ENCODE data around the gene COL15A1.

Gene COL15A1

GRCh38 chr9:98973171-98973570 lies 29.5 kb downstream of the COL15A1 start:
- DNase-seq (ENCODE audit: low read depth) = no peak

GRCh38 chr9:98973576-98973975 lies 29.9 kb downstream of the COL15A1 start:
- DNase-seq (ENCODE audit: low read depth) = no peak

DNA sequence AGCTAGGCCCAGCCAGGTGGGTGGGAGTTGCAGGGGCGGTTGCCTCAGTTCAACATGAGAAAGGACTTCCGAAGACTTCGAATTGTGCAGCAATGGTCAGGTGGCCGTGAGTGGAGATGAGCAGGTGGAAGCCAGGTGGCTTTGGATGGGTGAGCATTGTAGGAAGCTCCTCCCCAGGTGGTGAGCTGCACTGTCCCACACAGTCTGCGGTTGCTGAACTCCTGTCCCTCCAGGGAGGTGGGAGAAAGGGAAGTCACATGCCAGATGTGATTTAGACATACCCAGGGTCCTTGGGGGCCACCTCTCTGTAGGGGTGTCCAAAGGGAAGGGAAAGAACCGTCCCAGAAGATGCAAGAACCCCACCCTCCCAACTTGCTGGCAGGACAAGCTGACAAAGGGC lies 30.4 kb downstream of the COL15A1 start:
- no peak for DNase-seq (ENCODE audit: low read depth)

GRCh38 chr9:98974554-98974953 lies 30.8 kb downstream of the COL15A1 start:
- DNase-seq (ENCODE audit: low read depth) = no peak

DNA sequence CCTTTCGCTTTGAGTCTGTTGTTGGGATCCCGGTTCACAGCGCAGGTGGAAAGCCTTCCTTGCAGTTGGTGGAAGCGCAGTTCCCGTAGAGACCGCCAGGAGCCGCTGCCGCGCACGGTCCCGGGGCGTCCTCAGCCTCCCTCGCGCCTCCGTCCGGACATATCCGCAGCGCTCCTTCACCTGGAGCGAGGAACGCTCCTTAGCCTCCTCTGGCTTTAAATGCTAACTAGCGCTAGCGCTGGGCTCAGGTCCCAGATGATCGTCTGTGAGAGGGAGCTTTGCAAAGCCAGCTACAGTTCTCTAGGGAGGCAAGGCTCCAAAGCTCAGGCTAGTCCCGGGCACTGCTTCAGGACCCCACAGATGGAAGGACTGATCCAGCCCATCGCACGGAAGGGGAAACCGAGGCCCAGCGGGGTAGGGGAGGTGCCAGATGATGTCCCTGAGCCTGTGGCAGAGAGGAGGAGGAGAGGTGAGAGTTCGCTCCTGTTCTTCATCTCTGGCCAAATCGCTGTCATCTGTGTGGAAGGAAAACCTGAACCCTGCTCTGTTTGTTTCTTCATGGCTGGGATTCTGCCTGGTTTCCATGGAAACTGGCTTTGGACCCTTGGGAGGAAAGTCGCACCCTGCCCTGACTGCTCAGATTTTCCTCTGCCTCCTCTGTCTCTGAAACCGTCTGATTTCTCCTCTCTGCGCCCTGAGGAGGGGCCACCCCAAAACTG lies 31.4 kb downstream of the COL15A1 start:
- DNase-seq (ENCODE audit: low read depth) = no peak

DNA sequence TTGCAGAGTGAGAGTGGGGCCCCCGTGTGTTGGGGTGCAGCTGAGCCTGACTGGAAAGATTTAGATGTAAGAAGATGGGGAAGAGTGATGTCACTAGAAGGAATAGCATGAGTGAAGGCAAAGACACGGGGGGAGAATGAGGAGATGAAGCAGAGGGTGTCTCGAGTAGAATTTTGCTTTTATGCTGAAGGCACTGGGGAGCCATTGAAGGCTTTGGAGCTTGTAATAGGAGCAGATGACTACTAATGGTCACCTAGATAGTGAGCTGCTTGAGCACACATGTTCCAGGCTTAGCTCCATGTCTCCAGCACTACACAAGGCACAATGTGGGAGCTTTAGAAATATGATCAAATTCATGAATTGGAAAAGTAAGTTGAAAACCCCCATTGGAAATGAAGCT lies 32.1 kb downstream of the COL15A1 start:
- no peak for DNase-seq (ENCODE audit: low read depth)

DNA sequence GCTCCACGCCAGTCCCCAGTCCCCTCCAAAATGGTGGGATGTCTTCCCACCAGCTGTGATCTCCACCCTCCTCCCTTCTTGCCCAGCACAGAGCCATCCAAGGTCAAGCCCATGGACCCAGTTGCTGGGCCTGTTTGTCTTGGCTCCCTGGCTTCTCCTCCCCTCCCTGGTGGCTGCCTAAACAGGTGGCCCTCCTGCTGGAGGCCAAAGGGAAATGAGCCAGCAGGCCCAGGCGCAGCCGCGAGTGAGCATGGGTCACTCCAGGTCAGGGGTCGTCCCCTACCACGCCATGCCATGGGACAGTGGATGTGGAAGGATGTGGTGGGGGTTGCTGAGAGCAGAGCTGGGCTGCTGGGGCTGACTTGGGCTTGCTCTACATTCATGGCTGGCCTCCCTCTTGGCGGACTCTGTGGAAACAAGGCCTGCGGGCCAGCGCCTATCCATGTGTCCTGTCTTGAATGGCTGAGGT lies 33.6 kb downstream of the COL15A1 start:
- no peak for DNase-seq (ENCODE audit: low read depth)

DNA sequence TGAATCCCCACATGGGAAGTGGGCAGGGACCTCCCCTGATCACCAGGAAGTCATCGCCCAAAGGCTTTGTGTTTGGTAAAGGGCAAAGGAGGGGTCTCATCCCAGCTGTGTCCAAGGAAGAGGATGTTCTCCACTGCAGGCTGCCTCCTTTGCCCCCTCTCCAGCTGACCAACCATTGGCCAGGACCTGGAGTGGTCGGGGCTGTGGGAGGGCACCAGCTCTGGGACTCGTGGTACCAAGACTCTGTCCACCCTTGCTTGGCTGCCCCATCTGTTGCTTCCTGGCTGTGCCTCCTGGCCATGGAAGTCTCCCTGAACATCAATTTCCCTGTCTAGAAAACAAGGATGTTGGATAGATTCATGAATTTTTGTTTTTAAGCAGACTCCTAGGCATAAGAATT lies 34.1 kb downstream of the COL15A1 start:
- DNase-seq (ENCODE audit: low read depth) = no peak

DNA sequence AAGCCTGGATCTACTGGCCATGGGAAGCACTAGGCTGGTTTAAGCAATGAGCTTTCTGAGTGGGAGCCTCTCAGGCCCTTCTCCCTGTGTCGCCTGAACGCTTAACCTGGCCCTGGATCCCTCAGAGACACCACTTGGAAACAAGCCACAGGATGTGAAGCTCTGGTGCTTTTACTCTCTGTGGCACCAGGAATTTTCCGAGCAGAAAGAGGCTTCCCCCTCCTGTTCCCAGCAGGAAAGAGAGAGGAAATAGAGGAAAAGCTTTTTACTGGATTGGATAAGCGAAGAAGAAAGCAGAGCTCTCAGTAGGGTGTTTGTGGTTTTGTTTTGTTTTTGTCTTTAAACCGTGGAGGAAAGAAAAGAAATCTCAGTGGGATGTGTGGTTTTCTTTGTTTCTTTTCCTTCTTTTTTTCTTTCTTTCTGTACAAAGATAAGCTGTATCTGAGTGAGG lies 34.5 kb downstream of the COL15A1 start:
- DNase-seq (ENCODE audit: low read depth) = no peak

DNA sequence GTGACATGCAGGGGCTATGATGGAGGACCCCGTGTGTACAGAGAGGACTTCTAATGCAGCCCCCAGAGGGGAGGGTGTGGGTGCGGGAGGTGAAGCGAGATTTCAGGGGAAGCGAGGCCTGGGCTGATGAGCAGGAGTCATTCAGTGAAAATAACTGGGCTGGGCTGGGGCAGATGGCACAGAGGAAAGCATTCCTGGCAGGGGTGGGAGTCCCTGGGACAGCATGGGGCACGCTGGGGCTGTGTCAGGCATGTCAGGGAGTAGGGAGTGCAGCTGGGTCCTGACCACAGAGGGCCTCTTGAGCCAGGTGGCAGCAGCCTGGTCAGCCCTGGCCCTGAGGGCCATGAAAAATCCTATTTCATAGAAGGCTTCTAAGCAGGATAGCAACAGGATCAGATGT lies 36.6 kb downstream of the COL15A1 start:
- no peak for DNase-seq (ENCODE audit: low read depth)

- peak; percentile 56 for DNase-seq (ENCODE audit: low read depth)
These were observed 39.9 kb downstream of the COL15A1 start for GRCh38 chr9:98983295-98984268.

DNA sequence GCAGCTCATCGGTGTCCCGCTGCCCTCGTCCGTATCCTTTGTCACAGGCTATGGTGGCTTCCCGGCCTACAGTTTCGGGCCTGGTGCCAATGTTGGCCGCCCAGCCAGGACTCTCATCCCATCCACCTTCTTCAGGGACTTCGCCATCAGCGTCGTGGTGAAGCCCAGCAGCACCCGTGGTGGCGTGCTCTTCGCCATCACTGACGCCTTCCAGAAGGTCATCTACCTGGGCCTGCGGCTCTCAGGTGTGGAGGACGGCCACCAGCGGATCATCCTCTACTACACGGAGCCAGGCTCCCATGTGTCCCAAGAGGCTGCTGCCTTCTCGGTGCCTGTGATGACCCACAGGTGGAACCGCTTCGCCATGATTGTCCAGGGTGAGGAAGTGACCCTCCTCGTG lies 41.9 kb downstream of the COL15A1 start:
- DNase-seq (ENCODE audit: low read depth) = no peak

DNA sequence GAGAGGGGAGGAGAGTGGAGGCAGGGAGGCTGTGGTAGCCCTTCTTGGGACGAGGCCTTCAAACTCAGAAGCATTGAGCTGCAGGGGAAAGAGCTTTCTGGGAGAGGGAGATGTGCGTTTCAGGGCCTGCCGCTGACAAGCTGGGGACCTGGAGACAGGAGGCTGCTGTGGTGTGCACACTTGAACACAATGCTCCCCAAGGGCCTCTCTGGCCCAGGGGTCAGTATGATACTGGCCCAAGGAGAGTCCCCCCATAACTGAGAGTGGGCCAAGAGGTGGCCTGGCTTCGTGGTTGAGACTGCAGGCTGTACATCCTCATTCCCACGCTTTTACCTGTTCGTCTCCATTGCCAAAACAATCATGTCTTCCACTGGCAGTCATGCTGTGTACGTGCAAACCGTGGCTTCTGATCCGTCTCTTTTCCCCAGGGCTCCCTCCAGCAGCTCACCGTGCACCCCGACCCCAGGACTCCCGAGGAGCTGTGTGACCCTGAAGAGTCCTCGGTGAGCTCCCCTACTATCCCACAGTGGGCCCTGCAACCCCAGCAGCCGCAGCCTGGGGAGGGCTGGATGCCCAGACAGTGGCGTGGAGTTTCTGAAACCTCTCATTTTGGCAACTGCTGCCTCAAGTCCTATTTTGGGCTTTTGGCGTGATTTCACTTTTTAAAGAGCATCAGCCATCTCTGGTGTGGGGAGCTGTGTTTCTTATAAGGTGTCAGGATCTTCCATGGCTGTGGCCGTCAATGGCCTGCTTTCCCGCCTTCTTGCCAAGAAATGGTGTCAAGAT lies 43.4 kb downstream of the COL15A1 start:
- no peak for DNase-seq (ENCODE audit: low read depth)

GRCh38 chr9:98989036-98990000 lies 45.6 kb downstream of the COL15A1 start:
- peak; percentile 99 for DNase-seq (ENCODE audit: low read depth)

- DNase-seq (ENCODE audit: low read depth) = no peak
These were observed 46.6 kb downstream of the COL15A1 start for GRCh38 chr9:98990181-98990870.

- no peak for DNase-seq (ENCODE audit: low read depth)
These were observed 48.6 kb downstream of the COL15A1 start for GRCh38 chr9:98992107-98992884.

DNA sequence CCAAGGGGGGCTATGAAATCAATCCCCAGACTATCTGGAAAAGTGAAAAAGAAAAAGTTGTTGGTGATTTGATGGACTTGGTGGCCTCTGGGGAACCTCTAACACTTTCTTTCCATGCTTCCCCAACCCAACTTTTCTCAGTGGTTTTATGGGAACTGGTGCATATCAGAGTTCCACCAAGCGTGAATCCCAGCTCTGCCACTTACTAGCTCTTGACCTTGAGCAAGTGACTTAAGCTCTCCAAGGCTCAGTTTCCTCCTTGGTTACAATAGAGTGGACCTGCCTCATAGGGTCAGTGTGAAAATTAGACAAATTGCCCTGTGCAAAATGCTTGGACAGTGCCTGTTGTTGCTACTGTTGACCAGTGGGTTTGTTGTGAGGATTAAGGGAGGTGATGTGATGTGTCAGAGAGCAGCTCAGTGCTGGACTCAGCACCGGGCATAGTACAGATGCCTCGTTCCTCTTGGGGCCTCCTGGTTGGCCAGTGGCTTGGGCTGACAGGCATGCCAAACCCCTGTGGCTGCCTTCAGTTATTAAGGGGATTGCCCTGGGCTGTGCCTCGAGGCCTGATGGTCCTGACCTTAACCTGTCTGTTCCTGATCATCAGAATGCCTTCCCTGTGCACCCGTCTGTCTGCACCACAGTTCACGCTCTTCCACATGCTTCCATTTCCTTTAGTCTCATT lies 49.3 kb downstream of the COL15A1 start:
- no peak for DNase-seq (ENCODE audit: low read depth)

- DNase-seq (ENCODE audit: low read depth) = no peak
These were observed 49.9 kb downstream of the COL15A1 start for GRCh38 chr9:98993570-98993945.
